Mammary epithelial cell (primary cell): ENCODE results near the gene AVPR1B.

Experiments
- EZH2 ChIP-seq: IDR thresholded peaks from 2 replicates; pipeline ENCODE4 v1.6.1; 2012; ENCODE audit warnings: low read length, inconsistent platforms, borderline replicate concordance
- TF ChIP-seq, protein P1 (sequence below), 2 donors: IDR thresholded peaks in 1 of 2; conservative IDR thresholded peaks in 1 of 2; 2 replicates each; pipeline ENCODE4 v1.5.1; 2011 to 2012; ENCODE audit warnings: inconsistent platforms in 2 of 2, low read length in 2 of 2, mild to moderate bottlenecking in 2 of 2, control low read depth in 1 of 2, low read depth in 1 of 2; ENCODE audit not compliant: insufficient read depth in 1 of 2; ENCODE audit errors: extremely low read depth in 1 of 2

DNA sequence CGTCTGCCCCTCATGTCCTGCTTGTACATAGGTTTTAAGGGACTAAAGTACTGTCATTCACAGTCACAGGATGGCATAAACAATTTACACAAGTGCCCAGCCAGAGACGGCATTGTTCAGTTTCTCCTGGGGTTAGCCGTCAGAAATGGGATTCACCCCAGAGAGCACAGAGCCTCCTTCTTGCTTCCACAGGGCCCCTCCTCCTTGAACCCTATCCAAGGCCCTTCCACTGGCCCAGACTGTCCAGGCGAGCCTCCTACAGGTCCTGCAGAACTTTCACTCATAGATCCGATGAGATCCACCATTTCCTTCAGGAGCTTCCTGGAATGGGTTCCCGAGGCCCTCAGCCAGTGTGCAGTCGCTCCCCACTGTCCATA, 10.0 kb downstream of the AVPR1B start:
- TF ChIP-seq, protein P1, sequence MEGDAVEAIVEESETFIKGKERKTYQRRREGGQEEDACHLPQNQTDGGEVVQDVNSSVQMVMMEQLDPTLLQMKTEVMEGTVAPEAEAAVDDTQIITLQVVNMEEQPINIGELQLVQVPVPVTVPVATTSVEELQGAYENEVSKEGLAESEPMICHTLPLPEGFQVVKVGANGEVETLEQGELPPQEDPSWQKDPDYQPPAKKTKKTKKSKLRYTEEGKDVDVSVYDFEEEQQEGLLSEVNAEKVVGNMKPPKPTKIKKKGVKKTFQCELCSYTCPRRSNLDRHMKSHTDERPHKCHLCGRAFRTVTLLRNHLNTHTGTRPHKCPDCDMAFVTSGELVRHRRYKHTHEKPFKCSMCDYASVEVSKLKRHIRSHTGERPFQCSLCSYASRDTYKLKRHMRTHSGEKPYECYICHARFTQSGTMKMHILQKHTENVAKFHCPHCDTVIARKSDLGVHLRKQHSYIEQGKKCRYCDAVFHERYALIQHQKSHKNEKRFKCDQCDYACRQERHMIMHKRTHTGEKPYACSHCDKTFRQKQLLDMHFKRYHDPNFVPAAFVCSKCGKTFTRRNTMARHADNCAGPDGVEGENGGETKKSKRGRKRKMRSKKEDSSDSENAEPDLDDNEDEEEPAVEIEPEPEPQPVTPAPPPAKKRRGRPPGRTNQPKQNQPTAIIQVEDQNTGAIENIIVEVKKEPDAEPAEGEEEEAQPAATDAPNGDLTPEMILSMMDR (conservative IDR thresholded peaks at IDR 0.05 in 1 of 2, IDR thresholded peaks at IDR 0.05 in 1 of 2; ENCODE audit: extremely low read depth in 1 of 2, insufficient read depth in 1 of 2, low read depth in 1 of 2, low read length in 2 of 2): no peak
- TF ChIP-seq EZH2: no peak
